K562 (cell line): ENCODE measurements around the gene CD3D. TPM values are rescaled to one million over a fixed set of nuclear protein-coding genes. Genes with fewer than 3 reads are reported as not detected.

Experiments used
- ATF4 ChIP-seq: fragments of 450-650 bp; formaldehyde crosslinking; IDR thresholded peaks from 2 replicates; pipeline ENCODE4 v1.4.0; 2022; ENCODE audit warnings: mild to moderate bottlenecking, moderate library complexity
- BCOR ChIP-seq: fragments of 450-650 bp; IDR thresholded peaks from 2 replicates; pipeline ENCODE4 v1.6.1; 2016
- NCOA2 ChIP-seq, 2 experiments: fragments of 450-650 bp; IDR thresholded peaks; 2 replicates each; pipeline ENCODE4 v1.6.1; 2018; ENCODE audit warnings: mild to moderate bottlenecking in 2 of 2, moderate library complexity in 1 of 2; ENCODE audit not compliant: partially characterized antibody in 2 of 2
- SIX5 ChIP-seq, 2 experiments: IDR thresholded peaks; 2 replicates each; pipeline ENCODE4 v1.6.1; 2011; ENCODE audit warnings: low read length in 2 of 2, borderline replicate concordance in 1 of 2, low read depth in 1 of 2, mild to moderate bottlenecking in 1 of 2, moderate library complexity in 1 of 2; ENCODE audit not compliant: insufficient read depth in 1 of 2
- ZBTB8A ChIP-seq: fragments of 450-650 bp; IDR thresholded peaks from 2 replicates; pipeline ENCODE4 v1.6.1; 2018; ENCODE audit warnings: mild to moderate bottlenecking, moderate library complexity; ENCODE audit not compliant: partially characterized antibody
- ZFP30 ChIP-seq: fragments of 250-450 bp; sonication (Bioruptor Pico); IDR thresholded peaks from 2 replicates; pipeline ENCODE4 v1.8.0; 2022; ENCODE audit warnings: moderate library complexity, mild to moderate bottlenecking, inconsistent platforms, borderline replicate concordance
- ZNF165 ChIP-seq: fragments of 250-450 bp; sonication (Bioruptor Pico); IDR thresholded peaks from 2 replicates; pipeline ENCODE4 v1.4.0; 2020; ENCODE audit warnings: borderline replicate concordance
- polyA plus RNA-seq, 8 experiments: library from polyadenylated mRNA; depleted of rRNA in 4 of 8; stranded (reverse) in 5 of 8; unstranded in 3 of 8; fragments of >200 nt; fragmentation: Nextera tagmentation in 2 of 8; fragmentation: Illumina TruSeq in 1 of 8; extraction: Ambion mirVana in 2 of 8; extraction: Trizol in 1 of 8; gene quantifications; 2 replicates each; pipeline versions ENCODE4 v1.2.1 to v1.2.3, GENCODE V29; 2011 to 2014; ENCODE audit warnings: inconsistent platforms in 1 of 8, missing spikeins in 1 of 8
- total RNA-seq, 7 experiments: library from RNA; depleted of rRNA in 6 of 7; stranded (reverse); fragments of >200 nt in 6 of 7; fragmentation: Illumina TruSeq in 2 of 7; extraction: Trizol in 2 of 7; gene quantifications; 2 replicates each; pipeline versions ENCODE4 v1.2.1 to v1.2.3, GENCODE V29; 2011 to 2021; ENCODE audit warnings: low replicate concordance in 1 of 7
- TF ChIP-seq, protein P1 (sequence below), 2 experiments: IDR thresholded peaks; 2 replicates each; pipeline ENCODE4 v1.6.1; 2012; ENCODE audit warnings: improper control_type of control experiment in 2 of 2, low read depth in 2 of 2, low read length in 2 of 2, borderline replicate concordance in 1 of 2
- TF ChIP-seq, protein P2 (sequence below): fragments of 250-450 bp; sonication (Bioruptor Pico); IDR thresholded peaks from 2 replicates; pipeline ENCODE4 v1.5.0; 2021
- TF ChIP-seq, protein P3 (sequence below): fragments of 450-650 bp; IDR thresholded peaks from one replicate; pipeline ENCODE4 v1.6.1; 2018; ENCODE audit warnings: mild to moderate bottlenecking, moderate library complexity; ENCODE audit not compliant: partially characterized antibody
- TF ChIP-seq, protein P4 (sequence below): fragments of 250-450 bp; sonication (Bioruptor Pico); IDR thresholded peaks from 2 replicates; pipeline ENCODE4 v1.8.0; 2021; ENCODE audit warnings: moderate library complexity, mild to moderate bottlenecking, inconsistent platforms

The CD3D gene
- total and polyA plus RNA-seq, 9 of the 15 experiments (the other 6 are each of a cell fraction or from before 2014, with no cell fraction given): 36.2 to 238 (median 67.1) TPM

DNA sequence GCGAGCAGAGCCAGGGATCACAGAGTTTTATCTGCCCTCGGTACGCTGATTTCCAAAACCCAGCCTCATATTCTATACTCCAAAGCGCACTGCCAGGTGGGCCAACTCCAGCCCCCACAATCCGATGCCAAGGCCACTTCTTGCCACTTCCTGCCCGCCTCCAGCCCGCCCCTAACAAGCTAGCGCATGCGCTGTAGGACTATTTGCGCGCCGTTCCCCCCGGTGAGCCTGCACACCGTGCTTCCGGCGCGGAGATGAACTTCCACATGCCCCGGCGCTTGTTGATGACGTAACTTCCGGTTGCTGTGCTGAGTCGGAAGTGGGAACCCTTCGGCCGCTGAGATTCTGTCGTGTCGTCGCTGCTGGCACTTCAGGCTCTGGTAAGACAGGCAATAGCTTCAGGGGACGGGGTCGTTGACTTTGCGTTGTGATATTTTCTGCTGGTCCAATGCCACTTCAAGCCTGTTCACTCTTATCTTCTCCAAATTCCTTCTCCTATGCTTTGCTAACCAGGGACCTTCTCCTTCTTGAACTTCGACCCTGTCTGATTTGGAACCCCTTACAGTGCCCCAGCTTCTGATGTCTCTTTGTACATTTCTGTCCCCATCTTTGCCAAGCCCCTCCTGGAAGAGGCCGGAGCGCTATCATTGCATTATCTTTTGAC, 16.9 kb upstream of the CD3D start, which contains the start of gene UBE4A (continued):
- TF ChIP-seq, protein P1, sequence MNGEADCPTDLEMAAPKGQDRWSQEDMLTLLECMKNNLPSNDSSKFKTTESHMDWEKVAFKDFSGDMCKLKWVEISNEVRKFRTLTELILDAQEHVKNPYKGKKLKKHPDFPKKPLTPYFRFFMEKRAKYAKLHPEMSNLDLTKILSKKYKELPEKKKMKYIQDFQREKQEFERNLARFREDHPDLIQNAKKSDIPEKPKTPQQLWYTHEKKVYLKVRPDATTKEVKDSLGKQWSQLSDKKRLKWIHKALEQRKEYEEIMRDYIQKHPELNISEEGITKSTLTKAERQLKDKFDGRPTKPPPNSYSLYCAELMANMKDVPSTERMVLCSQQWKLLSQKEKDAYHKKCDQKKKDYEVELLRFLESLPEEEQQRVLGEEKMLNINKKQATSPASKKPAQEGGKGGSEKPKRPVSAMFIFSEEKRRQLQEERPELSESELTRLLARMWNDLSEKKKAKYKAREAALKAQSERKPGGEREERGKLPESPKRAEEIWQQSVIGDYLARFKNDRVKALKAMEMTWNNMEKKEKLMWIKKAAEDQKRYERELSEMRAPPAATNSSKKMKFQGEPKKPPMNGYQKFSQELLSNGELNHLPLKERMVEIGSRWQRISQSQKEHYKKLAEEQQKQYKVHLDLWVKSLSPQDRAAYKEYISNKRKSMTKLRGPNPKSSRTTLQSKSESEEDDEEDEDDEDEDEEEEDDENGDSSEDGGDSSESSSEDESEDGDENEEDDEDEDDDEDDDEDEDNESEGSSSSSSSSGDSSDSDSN (IDR thresholded peaks at IDR 0.05; ENCODE audit: borderline replicate concordance in 1 of 2, low read depth in 2 of 2, low read length in 2 of 2): no peak
- peak; percentile 56; the same call in 1 of the 2 replicates for TF ChIP-seq ATF4 (CRISPR knock-in tag)
- no peak for TF ChIP-seq ZBTB8A
- no peak for TF ChIP-seq ZFP30 (CRISPR knock-in tag)
- peak; percentile 75 for TF ChIP-seq BCOR
- TF ChIP-seq, protein P2, sequence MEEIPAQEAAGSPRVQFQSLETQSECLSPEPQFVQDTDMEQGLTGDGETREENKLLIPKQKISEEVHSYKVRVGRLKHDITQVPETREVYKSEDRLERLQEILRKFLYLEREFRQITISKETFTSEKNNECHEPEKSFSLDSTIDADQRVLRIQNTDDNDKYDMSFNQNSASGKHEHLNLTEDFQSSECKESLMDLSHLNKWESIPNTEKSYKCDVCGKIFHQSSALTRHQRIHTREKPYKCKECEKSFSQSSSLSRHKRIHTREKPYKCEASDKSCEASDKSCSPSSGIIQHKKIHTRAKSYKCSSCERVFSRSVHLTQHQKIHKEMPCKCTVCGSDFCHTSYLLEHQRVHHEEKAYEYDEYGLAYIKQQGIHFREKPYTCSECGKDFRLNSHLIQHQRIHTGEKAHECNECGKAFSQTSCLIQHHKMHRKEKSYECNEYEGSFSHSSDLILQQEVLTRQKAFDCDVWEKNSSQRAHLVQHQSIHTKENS: no peak
- TF ChIP-seq, protein P3, sequence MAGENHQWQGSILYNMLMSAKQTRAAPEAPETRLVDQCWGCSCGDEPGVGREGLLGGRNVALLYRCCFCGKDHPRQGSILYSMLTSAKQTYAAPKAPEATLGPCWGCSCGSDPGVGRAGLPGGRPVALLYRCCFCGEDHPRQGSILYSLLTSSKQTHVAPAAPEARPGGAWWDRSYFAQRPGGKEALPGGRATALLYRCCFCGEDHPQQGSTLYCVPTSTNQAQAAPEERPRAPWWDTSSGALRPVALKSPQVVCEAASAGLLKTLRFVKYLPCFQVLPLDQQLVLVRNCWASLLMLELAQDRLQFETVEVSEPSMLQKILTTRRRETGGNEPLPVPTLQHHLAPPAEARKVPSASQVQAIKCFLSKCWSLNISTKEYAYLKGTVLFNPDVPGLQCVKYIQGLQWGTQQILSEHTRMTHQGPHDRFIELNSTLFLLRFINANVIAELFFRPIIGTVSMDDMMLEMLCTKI: no peak
- TF ChIP-seq ZNF165 (CRISPR knock-in tag): no peak
- no peak; a peak in 2 of 4 replicates for TF ChIP-seq SIX5 (IDR thresholded peaks at IDR 0.05; ENCODE audit: borderline replicate concordance in 1 of 2, insufficient read depth in 1 of 2, low read depth in 1 of 2, low read length in 2 of 2)
- TF ChIP-seq NCOA2 (IDR thresholded peaks at IDR 0.05; ENCODE audit: partially characterized antibody in 2 of 2): no peak
- TF ChIP-seq, protein P4, sequence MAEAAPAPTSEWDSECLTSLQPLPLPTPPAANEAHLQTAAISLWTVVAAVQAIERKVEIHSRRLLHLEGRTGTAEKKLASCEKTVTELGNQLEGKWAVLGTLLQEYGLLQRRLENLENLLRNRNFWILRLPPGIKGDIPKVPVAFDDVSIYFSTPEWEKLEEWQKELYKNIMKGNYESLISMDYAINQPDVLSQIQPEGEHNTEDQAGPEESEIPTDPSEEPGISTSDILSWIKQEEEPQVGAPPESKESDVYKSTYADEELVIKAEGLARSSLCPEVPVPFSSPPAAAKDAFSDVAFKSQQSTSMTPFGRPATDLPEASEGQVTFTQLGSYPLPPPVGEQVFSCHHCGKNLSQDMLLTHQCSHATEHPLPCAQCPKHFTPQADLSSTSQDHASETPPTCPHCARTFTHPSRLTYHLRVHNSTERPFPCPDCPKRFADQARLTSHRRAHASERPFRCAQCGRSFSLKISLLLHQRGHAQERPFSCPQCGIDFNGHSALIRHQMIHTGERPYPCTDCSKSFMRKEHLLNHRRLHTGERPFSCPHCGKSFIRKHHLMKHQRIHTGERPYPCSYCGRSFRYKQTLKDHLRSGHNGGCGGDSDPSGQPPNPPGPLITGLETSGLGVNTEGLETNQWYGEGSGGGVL (CRISPR knock-in tag): no peak
